ENCODE results near the gene SUMO1.
"Not testable (repeated sequence)": the region's sequence is repeated elsewhere in the genome, so short reads cannot be mapped to it uniquely, and the experiment has no call there.

SUMO1 gene

GRCh38 chr2:202238234-202239197 lies at the start of gene SUMO1:
Gene SUMO1 (minus strand): TSS chr2:202238597. CDS start chr2:202238451, 146 bp downstream.
- peak; percentile 85 for DNase-seq (ENCODE audit: low read depth)

GRCh38 chr2:202286595-202286994 lies 48.2 kb upstream of the SUMO1 start:
- no peak for DNase-seq (ENCODE audit: low read depth)

GRCh38 chr2:202278944-202279343 lies 40.5 kb upstream of the SUMO1 start:
- DNase-seq (ENCODE audit: low read depth): no peak

- DNase-seq (ENCODE audit: low read depth): no peak
Measured at GRCh38 chr2:202278036-202278760, 39.8 kb upstream of the SUMO1 start.

GRCh38 chr2:202276078-202276720 lies 37.8 kb upstream of the SUMO1 start:
- DNase-seq (ENCODE audit: low read depth): not testable (repeated sequence)

- no peak for DNase-seq (ENCODE audit: low read depth)
Measured at GRCh38 chr2:202270487-202270886, 32.1 kb upstream of the SUMO1 start.

GRCh38 chr2:202269585-202269984 lies 31.2 kb upstream of the SUMO1 start:
- DNase-seq (ENCODE audit: low read depth): no peak

GRCh38 chr2:202267495-202267894 lies 29.1 kb upstream of the SUMO1 start:
- no peak for DNase-seq (ENCODE audit: low read depth)

GRCh38 chr2:202265467-202266277 lies 27.3 kb upstream of the SUMO1 start, which contains the start of gene NOP58:
Gene NOP58 (plus strand): TSS chr2:202265763. CDS start chr2:202265942, 179 bp downstream.
- peak; percentile 84 for DNase-seq (ENCODE audit: low read depth)

GRCh38 chr2:202261531-202261930 lies 23.1 kb upstream of the SUMO1 start:
- DNase-seq (ENCODE audit: low read depth): no peak

GRCh38 chr2:202251494-202251893 lies 13.1 kb upstream of the SUMO1 start:
- DNase-seq (ENCODE audit: low read depth): no peak

GRCh38 chr2:202249521-202250253 lies 11.3 kb upstream of the SUMO1 start:
- no peak for DNase-seq (ENCODE audit: low read depth)

- not testable (repeated sequence) for DNase-seq (ENCODE audit: low read depth)
Measured at GRCh38 chr2:202247710-202248109, 9.3 kb upstream of the SUMO1 start.

GRCh38 chr2:202237787-202238233 lies 587 bp downstream of the SUMO1 start:
- no peak for DNase-seq (ENCODE audit: low read depth)

- DNase-seq (ENCODE audit: low read depth): no peak
Measured at GRCh38 chr2:202221873-202222272, 16.5 kb downstream of the SUMO1 start.

- DNase-seq (ENCODE audit: low read depth): no peak
Measured at GRCh38 chr2:202215179-202215578, 23.2 kb downstream of the SUMO1 start.

GRCh38 chr2:202208526-202208925 lies 29.9 kb downstream of the SUMO1 start:
- no peak for DNase-seq (ENCODE audit: low read depth)

GRCh38 chr2:202204855-202205254 lies 33.5 kb downstream of the SUMO1 start:
- DNase-seq (ENCODE audit: low read depth): no peak

GRCh38 chr2:202203348-202203747 lies 35.0 kb downstream of the SUMO1 start:
- no peak for DNase-seq (ENCODE audit: low read depth)
